ENCODE measurements around the gene LIPT1.
"Not testable (repeated sequence)": the region's sequence is repeated elsewhere in the genome, so short reads cannot be mapped to it uniquely, and the experiment has no call there.

The LIPT1 gene

GRCh38 chr2:99154643-99155536 is at the start of gene LIPT1, which contains the start of gene TSGA10:
LIPT1 (plus strand) TSS chr2:99154967; CDS start chr2:99161958, 6,991 bp downstream.
TSGA10 (minus strand) TSS chr2:99154942; CDS start chr2:99109439, 45,503 bp downstream.
- Histone ChIP-seq H3K9ac (ENCODE audit: low read depth, low read length) (peak within 1 kb of the TSS; percentile 81), H3K4me1 (ENCODE audit: control insufficient read depth, insufficient read depth, low read length) (peaks cover 5% of the 10 kb centered on the region), H3K4me3 (ENCODE audit: low read depth, low read length) (peak within 1 kb of the TSS; percentile 66), H3K27me3 (ENCODE audit: control insufficient read depth, insufficient read depth, low read length) (no peaks in the 10 kb centered on the region), H3K36me3 (ENCODE audit: control insufficient read depth, insufficient read depth, low read length) (no peaks in the 10 kb centered on the region), H3K9me3 (ENCODE audit: control insufficient read depth, insufficient read depth, low read length) (no peaks in the 10 kb centered on the region)

GRCh38 chr2:99106913-99107312 is 47.9 kb upstream of the LIPT1 start:
- H3K27me3 ChIP-seq (ENCODE audit: control insufficient read depth, insufficient read depth, low read length) = no peaks in the 10 kb centered on the region
- H3K4me1 ChIP-seq (ENCODE audit: control insufficient read depth, insufficient read depth, low read length) = no peaks in the 10 kb centered on the region
- no peaks in the 10 kb centered on the region for H3K36me3 ChIP-seq (ENCODE audit: control insufficient read depth, insufficient read depth, low read length)
- H3K9ac ChIP-seq (ENCODE audit: low read depth, low read length) = no peak overlapping the region
- H3K9me3 ChIP-seq (ENCODE audit: control insufficient read depth, insufficient read depth, low read length) = no peaks in the 10 kb centered on the region
- H3K4me3 ChIP-seq (ENCODE audit: low read depth, low read length) = no peak overlapping the region

- Histone ChIP-seq H3K9ac (ENCODE audit: low read depth, low read length) (no peak overlapping the region), H3K36me3 (ENCODE audit: control insufficient read depth, insufficient read depth, low read length) (no peaks in the 10 kb centered on the region), H3K4me1 (ENCODE audit: control insufficient read depth, insufficient read depth, low read length) (no peaks in the 10 kb centered on the region), H3K4me3 (ENCODE audit: low read depth, low read length) (no peak overlapping the region), H3K27me3 (ENCODE audit: control insufficient read depth, insufficient read depth, low read length) (no peaks in the 10 kb centered on the region), H3K9me3 (ENCODE audit: control insufficient read depth, insufficient read depth, low read length) (no peaks in the 10 kb centered on the region)
Observed at GRCh38 chr2:99111236-99111635, 43.5 kb upstream of the LIPT1 start.

- H3K4me1 ChIP-seq (ENCODE audit: control insufficient read depth, insufficient read depth, low read length) = no peaks in the 10 kb centered on the region
- H3K4me3 ChIP-seq (ENCODE audit: low read depth, low read length) = no peak overlapping the region
- no peak overlapping the region for H3K9ac ChIP-seq (ENCODE audit: low read depth, low read length)
- no peaks in the 10 kb centered on the region for H3K36me3 ChIP-seq (ENCODE audit: control insufficient read depth, insufficient read depth, low read length)
- no peaks in the 10 kb centered on the region for H3K9me3 ChIP-seq (ENCODE audit: control insufficient read depth, insufficient read depth, low read length)
- H3K27me3 ChIP-seq (ENCODE audit: control insufficient read depth, insufficient read depth, low read length) = no peaks in the 10 kb centered on the region
Observed at GRCh38 chr2:99111945-99112344, 42.8 kb upstream of the LIPT1 start.

- Histone ChIP-seq H3K4me3 (ENCODE audit: low read depth, low read length) (no peak overlapping the region), H3K4me1 (ENCODE audit: control insufficient read depth, insufficient read depth, low read length) (no peaks in the 10 kb centered on the region)
Observed at GRCh38 chr2:99112617-99113016, 42.1 kb upstream of the LIPT1 start.

GRCh38 chr2:99127981-99128380 is 26.8 kb upstream of the LIPT1 start:
- no peaks in the 10 kb centered on the region for H3K4me1 ChIP-seq (ENCODE audit: control insufficient read depth, insufficient read depth, low read length)
- H3K36me3 ChIP-seq (ENCODE audit: control insufficient read depth, insufficient read depth, low read length) = no peaks in the 10 kb centered on the region
- no peak overlapping the region for H3K9ac ChIP-seq (ENCODE audit: low read depth, low read length)
- no peaks in the 10 kb centered on the region for H3K27me3 ChIP-seq (ENCODE audit: control insufficient read depth, insufficient read depth, low read length)
- no peak overlapping the region for H3K4me3 ChIP-seq (ENCODE audit: low read depth, low read length)
- no peaks in the 10 kb centered on the region for H3K9me3 ChIP-seq (ENCODE audit: control insufficient read depth, insufficient read depth, low read length)

More at GRCh38 chr2:99112617-99113016, 42.1 kb upstream of the LIPT1 start:
- no peaks in the 10 kb centered on the region for H3K9me3 ChIP-seq (ENCODE audit: control insufficient read depth, insufficient read depth, low read length)
- no peak overlapping the region for H3K9ac ChIP-seq (ENCODE audit: low read depth, low read length)
- no peaks in the 10 kb centered on the region for H3K36me3 ChIP-seq (ENCODE audit: control insufficient read depth, insufficient read depth, low read length)
- no peaks in the 10 kb centered on the region for H3K27me3 ChIP-seq (ENCODE audit: control insufficient read depth, insufficient read depth, low read length)

GRCh38 chr2:99135044-99135556 is 19.7 kb upstream of the LIPT1 start:
- H3K4me3 ChIP-seq (ENCODE audit: low read depth, low read length); H3K27me3 ChIP-seq (ENCODE audit: control insufficient read depth, insufficient read depth, low read length): not testable (repeated sequence)

GRCh38 chr2:99139003-99139402 is 15.8 kb upstream of the LIPT1 start:
- Histone ChIP-seq H3K4me1 (ENCODE audit: control insufficient read depth, insufficient read depth, low read length) (no peaks in the 10 kb centered on the region), H3K9me3 (ENCODE audit: control insufficient read depth, insufficient read depth, low read length) (no peaks in the 10 kb centered on the region), H3K27me3 (ENCODE audit: control insufficient read depth, insufficient read depth, low read length) (no peaks in the 10 kb centered on the region), H3K4me3 (ENCODE audit: low read depth, low read length) (no peak overlapping the region), H3K36me3 (ENCODE audit: control insufficient read depth, insufficient read depth, low read length) (no peaks in the 10 kb centered on the region), H3K9ac (ENCODE audit: low read depth, low read length) (no peak overlapping the region)

More at GRCh38 chr2:99135044-99135556, 19.7 kb upstream of the LIPT1 start:
- not testable (repeated sequence) for H3K9me3 ChIP-seq (ENCODE audit: control insufficient read depth, insufficient read depth, low read length); H3K4me1 ChIP-seq (ENCODE audit: control insufficient read depth, insufficient read depth, low read length); H3K9ac ChIP-seq (ENCODE audit: low read depth, low read length); H3K36me3 ChIP-seq (ENCODE audit: control insufficient read depth, insufficient read depth, low read length)

GRCh38 chr2:99140056-99140859 is 14.5 kb upstream of the LIPT1 start:
- no peaks in the 10 kb centered on the region for H3K9me3 ChIP-seq (ENCODE audit: control insufficient read depth, insufficient read depth, low read length)
- no peaks in the 10 kb centered on the region for H3K27me3 ChIP-seq (ENCODE audit: control insufficient read depth, insufficient read depth, low read length)
- peak overlapping the region; percentile 82 for H3K4me3 ChIP-seq (ENCODE audit: low read depth, low read length)
- H3K9ac ChIP-seq (ENCODE audit: low read depth, low read length) = peak overlapping the region; percentile 1
- peaks cover 2% of the 10 kb centered on the region for H3K36me3 ChIP-seq (ENCODE audit: control insufficient read depth, insufficient read depth, low read length)
- H3K4me1 ChIP-seq (ENCODE audit: control insufficient read depth, insufficient read depth, low read length) = no peaks in the 10 kb centered on the region

GRCh38 chr2:99140860-99141109 is 14.0 kb upstream of the LIPT1 start:
- no peaks in the 10 kb centered on the region for H3K4me1 ChIP-seq (ENCODE audit: control insufficient read depth, insufficient read depth, low read length)
- no peaks in the 10 kb centered on the region for H3K9me3 ChIP-seq (ENCODE audit: control insufficient read depth, insufficient read depth, low read length)
- H3K36me3 ChIP-seq (ENCODE audit: control insufficient read depth, insufficient read depth, low read length) = peaks cover 2% of the 10 kb centered on the region
- H3K4me3 ChIP-seq (ENCODE audit: low read depth, low read length) = peak overlapping the region; percentile 82
- no peaks in the 10 kb centered on the region for H3K27me3 ChIP-seq (ENCODE audit: control insufficient read depth, insufficient read depth, low read length)
- H3K9ac ChIP-seq (ENCODE audit: low read depth, low read length) = peak overlapping the region; percentile 1

- Histone ChIP-seq H3K4me3 (ENCODE audit: low read depth, low read length) (peak within 1 kb of the TSS; percentile 82), H3K27me3 (ENCODE audit: control insufficient read depth, insufficient read depth, low read length) (no peaks in the 10 kb centered on the region), H3K4me1 (ENCODE audit: control insufficient read depth, insufficient read depth, low read length) (no peaks in the 10 kb centered on the region), H3K9me3 (ENCODE audit: control insufficient read depth, insufficient read depth, low read length) (no peaks in the 10 kb centered on the region), H3K36me3 (ENCODE audit: control insufficient read depth, insufficient read depth, low read length) (peaks cover 2% of the 10 kb centered on the region), H3K9ac (ENCODE audit: low read depth, low read length) (peak within 1 kb of the TSS; percentile 85)
Observed at GRCh38 chr2:99141110-99142108, 13.4 kb upstream of the LIPT1 start, which contains the start of gene C2orf15. C2orf15 (plus strand) TSS chr2:99141707; CDS start chr2:99150559, 8,852 bp downstream.
